GM23338 (cell line): Measurements from ENCODE around the gene SGMS2.

Experiments
- CTCF ChIP-seq, 2 experiments: fragments of 200-600 bp in 1 of 2; sonication (generic) in 1 of 2; conservative IDR thresholded peaks; 2 replicates each; pipeline versions ENCODE4 v1.5.1 to v1.6.1; 2016 to 2017; ENCODE audit warnings: antibody characterized with exemption in 2 of 2, low read depth in 2 of 2, mild to moderate bottlenecking in 2 of 2, moderate library complexity in 1 of 2
- EZH2 ChIP-seq: fragments of 200-600 bp; sonication (generic); IDR thresholded peaks from one replicate; pipeline ENCODE4 v1.8.0; 2017; ENCODE audit warnings: antibody characterized with exemption, mild to moderate bottlenecking, low read depth; ENCODE audit not compliant: unreplicated experiment
- EZH2phosphoT487 ChIP-seq: fragments of 200-600 bp; sonication (generic); IDR thresholded peaks from one replicate; pipeline ENCODE4 v1.8.1; 2018; ENCODE audit warnings: antibody characterized with exemption; ENCODE audit not compliant: unreplicated experiment
- JUNB ChIP-seq: IDR thresholded peaks from one replicate; pipeline ENCODE4 v1.6.1; 2016; ENCODE audit warnings: antibody characterized with exemption; ENCODE audit not compliant: unreplicated experiment

- TF ChIP-seq CTCF (conservative IDR thresholded peaks at IDR 0.05; ENCODE audit: low read depth in 2 of 2) (no peak), EZH2 (no peak), JUNB (no peak), EZH2phosphoT487 (no peak)
These were observed 46.8 kb upstream of the SGMS2 start for GRCh38 chr4:107777890-107778289.
